Activated B cell treated with CpG ODN at 0.5 μM for 24 hours (primary cell): ENCODE measurements around the gene ZBTB32. TPM values are rescaled to one million over a fixed set of nuclear protein-coding genes. Genes with fewer than 3 reads are reported as not detected.

Experiments used
- ATAC-seq: fragments of 200-7000 bp; cut with Tn5 transposase; one replicate; pipeline ENCODE4 v1.10.0; 2021; ENCODE audit warnings: low read depth, mild to moderate bottlenecking, moderate library complexity
- CTCF ChIA-PET: fragments of 350-600 bp; sonication (Branson Sonifier 250); formaldehyde crosslinking; loops from one replicate; lab custom pipeline; 2021; ENCODE audit warnings: antibody characterized with exemption; lab: Charles Lee
- POLR2A ChIA-PET: fragments of 350-600 bp; sonication (Branson Sonifier 250); formaldehyde crosslinking; loops from one replicate; lab custom pipeline; 2021; ENCODE audit warnings: antibody characterized with exemption; lab: Charles Lee
- DNase-seq: peaks from one replicate; pipeline ENCODE4 v3.0.0; 2022
- H3K27ac Mint-ChIP-seq: one replicate; pipeline ENCODE4 v1.8.0; 2020; ENCODE audit warnings: mixed read lengths
- H3K27me3 Mint-ChIP-seq: one replicate; pipeline ENCODE4 v1.8.0; 2021; ENCODE audit warnings: mixed read lengths
- H3K36me3 Mint-ChIP-seq: one replicate; pipeline ENCODE4 v1.8.0; 2021; ENCODE audit warnings: low read depth, mixed read lengths
- H3K4me1 Mint-ChIP-seq: one replicate; pipeline ENCODE4 v1.8.0; 2021; ENCODE audit warnings: mixed read lengths
- H3K4me3 Mint-ChIP-seq: one replicate; pipeline ENCODE4 v1.8.0; 2020; ENCODE audit warnings: mild to moderate bottlenecking, mixed read lengths
- H3K9me3 Mint-ChIP-seq: one replicate; pipeline ENCODE4 v1.8.0; 2020; ENCODE audit warnings: mixed read lengths
- CTCF ChIP-seq: fragments of 200-600 bp; IDR thresholded peaks from one replicate; pipeline ENCODE4 v1.8.0; 2022; ENCODE audit warnings: antibody characterized with exemption, mild to moderate bottlenecking
- intact Hi-C: fragments of 100-400 bp; cut with micrococcal nuclease; formaldehyde crosslinking; loops from one replicate; pipeline ENCODE4 v1.15.1; 2024
- total RNA-seq: library from RNA; stranded (reverse); gene quantifications from 2 replicates; pipeline ENCODE4 v1.2.3, GENCODE V29; 2022

Gene ZBTB32
- total RNA-seq, 1 donor from 2014 or later: 21.4 TPM

GRCh38 chr19:35734273-35734672, 29.9 kb downstream of the ZBTB32 start:
- peaks cover 83% of the 10 kb centered on the region for H3K36me3 Mint-ChIP-seq
- ChIA-PET CTCF (no interaction called here), POLR2A (interaction anchor here (1.3 kb wide), 1 partner anchor 13 kb away, joined by 3 read pairs; the partner anchor contains the start of gene LIN37)
- intact Hi-C loops: no loop called here
- peaks cover 28% of the 10 kb centered on the region for H3K4me1 Mint-ChIP-seq
- H3K27ac Mint-ChIP-seq: peak overlapping the region; percentile 61
- H3K9me3 Mint-ChIP-seq: no peaks in the 10 kb centered on the region
- no peaks in the 10 kb centered on the region for H3K27me3 Mint-ChIP-seq
- DNase-seq: no peak
- ATAC-seq: no peak
- no peak overlapping the region for H3K4me3 Mint-ChIP-seq
- TF ChIP-seq CTCF: no peak

- no peak for TF ChIP-seq CTCF
- H3K9me3 Mint-ChIP-seq: no peaks in the 10 kb centered on the region
- intact Hi-C loops: no loop called here
- no peak overlapping the region for H3K27ac Mint-ChIP-seq
- no peak overlapping the region for H3K4me3 Mint-ChIP-seq
- H3K27me3 Mint-ChIP-seq: no peaks in the 10 kb centered on the region
- DNase-seq (no peak), ATAC-seq (no peak)
- peaks cover 80% of the 10 kb centered on the region for H3K36me3 Mint-ChIP-seq
- peaks cover 33% of the 10 kb centered on the region for H3K4me1 Mint-ChIP-seq
- CTCF ChIA-PET: no interaction called here
- POLR2A ChIA-PET: interaction anchor here (0.6 kb wide), 1 partner anchor 166 kb away, joined by 7 read pairs; no protein-coding TSS in a partner anchor
Observed at GRCh38 chr19:35734889-35735288, 30.5 kb downstream of the ZBTB32 start.

DNA sequence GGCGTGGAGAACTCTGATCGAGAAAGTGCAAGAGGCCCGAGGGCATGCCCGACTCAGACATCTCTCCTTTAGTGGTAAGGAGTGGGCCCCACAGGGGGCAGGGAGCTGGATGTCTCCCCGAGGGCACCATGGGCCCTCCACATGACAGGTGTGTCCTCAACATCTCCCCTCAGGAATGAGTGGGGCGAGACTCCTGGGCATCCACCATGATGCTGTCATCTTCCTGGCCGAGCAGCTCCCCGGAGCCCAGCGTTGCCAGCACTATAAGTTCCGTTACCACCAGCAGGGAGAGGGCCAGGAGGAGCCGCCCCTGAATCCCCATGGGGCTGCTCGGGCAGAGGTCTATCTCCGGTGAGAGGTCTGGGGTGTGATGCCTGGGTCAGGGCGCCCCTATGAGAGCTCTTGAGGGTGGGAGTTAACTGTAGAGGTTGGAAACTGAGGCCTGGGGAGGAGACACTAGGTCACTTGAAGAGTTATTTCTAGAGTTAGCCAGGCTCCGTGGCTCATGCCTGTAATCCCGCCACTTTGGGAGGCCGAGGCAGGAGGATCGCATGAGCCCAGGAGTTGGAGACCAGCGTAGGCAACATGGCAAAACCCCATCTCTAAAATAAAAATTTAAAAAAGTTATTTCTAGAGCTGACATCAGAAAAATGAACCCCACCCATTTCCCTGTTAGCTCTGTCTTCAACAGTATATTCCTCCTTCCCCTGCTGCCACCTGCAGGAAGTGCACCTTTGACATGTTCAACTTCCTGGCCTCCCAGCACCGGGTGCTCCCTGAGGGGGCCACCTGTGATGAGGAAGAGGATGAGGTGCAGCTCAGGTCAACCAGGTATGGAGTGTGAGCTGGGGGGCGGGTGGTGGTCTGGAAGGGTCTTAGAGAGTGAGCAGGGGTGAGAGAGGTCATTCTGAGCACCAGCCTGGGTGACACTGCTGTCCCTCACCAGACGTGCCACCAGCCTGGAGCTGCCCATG, 32.8 kb downstream of the ZBTB32 start:
- H3K9me3 Mint-ChIP-seq: no peaks in the 10 kb centered on the region
- intact Hi-C loops: no loop called here
- ChIA-PET POLR2A (interaction anchor here (0.5 to 1.7 kb wide), 5 partner anchors 11 to 66 kb away, joined by 3 to 12 read pairs (median 4); partner anchors contain the start of gene LIN37), CTCF (interaction anchor here (1.0 to 1.5 kb wide), 2 partner anchors 11 to 19 kb away, joined by 3 to 5 read pairs; partner anchors contain the start of genes KMT2B and LIN37)
- H3K27ac Mint-ChIP-seq: peak overlapping the region; percentile 62
- H3K4me3 Mint-ChIP-seq: no peak overlapping the region
- TF ChIP-seq CTCF: no peak
- peaks cover 47% of the 10 kb centered on the region for H3K4me1 Mint-ChIP-seq
- ATAC-seq (no peak), DNase-seq (no peak)
- H3K36me3 Mint-ChIP-seq: peaks cover 71% of the 10 kb centered on the region
- no peaks in the 10 kb centered on the region for H3K27me3 Mint-ChIP-seq

GRCh38 chr19:35738021-35738886, 33.9 kb downstream of the ZBTB32 start:
- Mint-ChIP-seq H3K4me1 (peaks cover 56% of the 10 kb centered on the region), H3K36me3 (peaks cover 74% of the 10 kb centered on the region), H3K27ac (peak overlapping the region; percentile 31), H3K4me3 (no peak overlapping the region), H3K27me3 (no peaks in the 10 kb centered on the region), H3K9me3 (no peaks in the 10 kb centered on the region)
- POLR2A ChIA-PET: interaction anchor here (0.5 to 1.7 kb wide), 4 partner anchors 19 to 67 kb away, joined by 3 to 12 read pairs (median 4); no protein-coding TSS in a partner anchor
- DNase-seq (no peak), ATAC-seq (no peak)
- no peak for TF ChIP-seq CTCF
- intact Hi-C loops: no loop called here
- CTCF ChIA-PET: interaction anchor here (1.0 to 1.5 kb wide), 2 partner anchors 10 to 20 kb away, joined by 3 to 5 read pairs; partner anchors contain the start of genes KMT2B and LIN37
